NCI-H748 (cell line): ENCODE results near the gene FBRSL1.

Source experiments
- DNase-seq: peaks from one replicate; lab custom pipeline; 2025; ENCODE audit not compliant: unreplicated experiment; lab: John Stamatoyannopoulos, UW

The FBRSL1 gene

DNA sequence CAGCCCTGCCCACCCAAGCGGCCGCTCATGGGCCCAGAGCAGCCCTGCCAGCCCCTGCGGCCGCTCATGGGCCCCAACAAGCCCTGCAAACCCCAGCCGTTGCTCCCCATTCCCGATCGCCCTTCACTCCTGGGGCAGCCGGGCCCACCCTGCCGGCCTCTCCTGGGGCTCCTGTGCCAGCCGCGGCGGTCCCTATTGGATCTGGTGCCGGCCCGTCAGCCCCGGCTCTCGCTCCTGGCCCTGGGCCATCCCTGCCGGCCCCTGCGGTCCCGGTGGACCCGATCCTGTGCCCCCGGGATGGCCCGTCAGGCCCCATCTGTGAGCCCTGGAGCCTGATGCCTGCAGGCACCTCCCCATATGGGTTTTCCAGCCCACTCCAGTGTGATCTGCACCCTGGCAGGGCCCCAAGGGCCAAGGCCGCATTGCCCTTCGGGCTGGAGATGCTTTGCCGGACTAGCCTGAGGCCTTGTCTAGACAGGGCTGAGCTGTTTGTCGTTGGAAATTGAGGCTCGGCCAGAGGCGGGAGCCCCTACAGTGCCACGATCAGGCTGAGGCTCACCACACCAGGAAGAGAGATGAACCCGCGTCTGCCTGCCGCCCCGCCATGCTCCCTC lies 20.3 kb downstream of the FBRSL1 start:
- DNase-seq = no peak

DNA sequence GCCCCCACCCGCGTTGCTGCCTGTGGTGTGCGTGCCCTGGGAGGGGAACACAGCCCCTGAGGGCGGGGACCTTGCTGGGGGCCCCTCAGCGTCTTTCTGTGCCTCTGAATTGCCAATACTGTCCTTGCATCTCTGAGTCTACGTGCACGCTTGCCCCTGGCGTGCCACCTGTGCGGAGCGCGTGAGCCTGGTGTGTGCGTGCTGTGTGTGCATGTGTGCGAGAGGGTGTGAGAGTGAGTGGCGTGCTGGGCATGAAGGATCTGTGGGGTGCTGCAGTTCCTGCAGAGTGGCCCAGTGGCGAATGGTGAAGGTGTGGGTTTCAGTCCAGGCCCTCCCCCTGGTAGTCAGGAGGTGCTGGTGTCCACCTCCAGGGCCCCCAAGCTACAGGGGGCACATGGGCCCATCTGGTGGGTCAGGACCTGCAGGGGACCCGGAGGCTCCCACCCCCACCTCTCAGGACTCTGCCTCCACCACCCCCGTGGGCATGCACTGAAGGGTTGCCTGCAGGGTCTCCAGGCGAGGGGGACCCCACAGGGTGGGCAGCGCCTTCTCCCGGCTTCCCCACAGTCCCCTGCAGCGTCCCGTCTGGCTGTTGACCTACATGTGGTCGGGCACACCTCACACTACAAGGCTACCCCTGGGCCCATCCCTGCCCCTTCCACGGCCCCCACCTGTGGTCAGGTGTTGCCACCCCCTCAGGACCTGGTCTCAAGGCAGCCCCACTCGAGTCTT lies 21.0 kb downstream of the FBRSL1 start:
- DNase-seq = no peak

DNA sequence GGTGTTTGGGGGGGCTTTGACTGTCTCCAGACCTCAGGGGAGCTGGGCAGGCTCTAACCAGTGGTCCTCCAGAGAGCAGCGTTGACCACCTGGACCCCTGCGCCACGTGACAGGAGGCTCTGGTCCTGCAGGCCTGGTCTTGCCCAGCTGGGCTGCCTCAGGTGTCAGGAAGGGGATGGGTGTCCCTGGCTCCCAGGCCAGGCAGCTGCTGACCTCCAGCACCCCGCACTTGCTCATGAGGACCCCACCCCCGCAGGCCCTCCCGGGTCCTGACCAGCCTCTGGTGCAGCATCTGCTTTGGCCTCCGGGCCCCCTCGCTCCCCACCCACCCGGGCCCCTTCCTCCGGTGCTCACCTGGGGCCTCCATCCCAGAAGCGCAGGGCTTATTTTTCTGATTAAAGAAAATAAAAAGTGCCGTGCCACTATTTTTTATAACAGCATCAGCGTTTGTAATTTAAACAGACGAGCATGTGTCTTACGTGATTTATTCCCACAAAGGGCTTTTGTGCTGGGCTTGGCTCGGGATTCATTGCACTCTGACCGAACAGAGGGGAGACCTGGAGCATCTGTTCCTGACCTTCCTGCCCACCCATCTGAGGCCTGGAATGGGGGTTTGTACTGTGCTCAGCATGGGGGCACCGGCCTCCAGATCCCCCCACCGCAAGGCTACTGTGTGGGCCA lies 21.7 kb downstream of the FBRSL1 start:
- DNase-seq = no peak

DNA sequence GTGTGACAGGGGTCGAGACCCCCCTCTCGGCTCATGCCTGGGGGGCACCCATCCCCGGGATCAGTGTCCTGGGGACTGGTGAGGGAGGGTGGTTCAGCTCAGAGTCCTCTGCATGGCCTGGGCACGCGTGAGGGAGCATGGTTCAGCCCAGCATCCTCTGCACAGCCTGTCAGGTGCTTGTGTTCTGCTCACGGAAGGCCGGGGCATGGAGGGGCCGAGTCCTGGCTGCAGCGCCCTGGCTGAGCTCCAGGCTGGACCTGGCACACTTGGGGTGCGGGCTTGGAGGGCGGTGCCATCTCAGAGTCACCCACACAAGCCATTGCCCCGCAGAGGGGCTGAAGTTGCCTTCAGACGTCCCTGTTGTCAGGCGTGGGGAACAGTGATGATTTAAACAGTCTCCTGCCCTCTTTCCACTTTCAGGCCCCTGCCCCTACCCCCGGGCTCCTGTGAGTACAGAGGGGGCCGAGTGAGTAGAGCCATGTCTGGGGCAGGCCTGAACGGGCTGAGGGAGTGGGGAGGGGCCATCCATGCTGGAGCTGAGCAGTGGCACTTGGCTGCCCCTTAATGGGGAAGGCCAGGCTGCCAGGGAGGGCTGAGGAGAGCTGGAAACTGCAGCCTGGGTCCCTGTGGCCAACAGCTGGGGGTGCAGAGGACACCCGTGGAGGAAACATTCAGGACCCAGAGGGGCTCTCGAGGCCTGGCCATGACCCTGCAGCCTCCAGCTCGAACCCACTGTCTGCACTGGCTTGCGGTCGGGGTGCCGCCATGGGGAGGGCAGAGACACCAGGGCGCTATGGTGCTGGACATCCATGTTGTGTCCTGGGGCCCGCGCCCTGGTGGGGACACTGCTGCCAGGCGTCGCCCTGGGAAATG lies 22.5 kb downstream of the FBRSL1 start:
- no peak for DNase-seq

DNA sequence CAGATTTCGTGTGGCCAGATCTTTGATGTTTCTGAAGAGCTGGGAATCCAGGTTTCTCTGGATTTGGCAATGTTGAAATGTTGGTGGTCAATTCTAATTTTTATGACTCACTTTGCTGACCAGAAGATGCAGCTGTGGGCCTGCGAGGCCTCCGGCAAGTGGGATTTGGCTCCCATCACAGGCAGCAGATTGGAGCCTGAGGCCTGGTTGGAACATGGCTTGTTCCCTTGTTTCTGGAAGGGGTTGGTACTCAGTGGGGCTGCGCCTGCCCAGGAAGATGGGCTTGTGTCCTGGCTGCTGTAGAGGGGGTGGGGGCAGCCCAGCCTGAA lies 23.1 kb downstream of the FBRSL1 start:
- no peak for DNase-seq

DNA sequence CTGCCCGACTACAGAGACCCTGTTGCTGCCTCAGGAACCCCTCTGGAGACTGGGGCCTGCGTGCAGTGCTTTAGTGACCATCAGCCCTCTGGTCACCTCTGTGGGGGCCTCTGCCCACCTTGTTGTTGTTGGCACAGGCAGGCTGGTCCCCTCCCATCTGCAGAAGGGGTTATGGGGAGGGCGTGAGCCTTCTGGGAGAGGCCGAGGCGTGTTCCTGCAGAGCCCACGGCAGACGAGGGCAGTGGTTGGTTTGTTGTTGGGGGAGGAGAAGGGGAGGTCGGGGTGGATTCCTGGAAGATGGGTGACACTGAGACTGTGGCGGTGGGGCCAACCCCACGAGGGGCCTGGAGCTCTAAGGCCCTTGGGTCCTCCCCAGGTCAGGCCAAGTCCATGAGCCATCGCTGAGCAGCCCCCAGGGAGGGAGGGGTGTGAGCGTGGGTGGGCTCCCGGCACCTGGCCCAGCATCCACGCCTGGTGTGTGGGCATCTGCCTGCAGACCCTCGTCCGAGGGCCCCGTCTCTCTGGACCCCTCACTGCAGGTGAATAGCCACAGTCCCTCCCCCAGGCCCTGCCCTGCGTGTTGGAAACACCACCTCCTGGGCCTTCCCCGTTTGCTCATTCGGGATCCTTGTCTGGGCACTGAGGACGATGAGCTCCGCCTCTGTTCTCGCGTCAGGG lies 23.6 kb downstream of the FBRSL1 start:
- DNase-seq = no peak

DNA sequence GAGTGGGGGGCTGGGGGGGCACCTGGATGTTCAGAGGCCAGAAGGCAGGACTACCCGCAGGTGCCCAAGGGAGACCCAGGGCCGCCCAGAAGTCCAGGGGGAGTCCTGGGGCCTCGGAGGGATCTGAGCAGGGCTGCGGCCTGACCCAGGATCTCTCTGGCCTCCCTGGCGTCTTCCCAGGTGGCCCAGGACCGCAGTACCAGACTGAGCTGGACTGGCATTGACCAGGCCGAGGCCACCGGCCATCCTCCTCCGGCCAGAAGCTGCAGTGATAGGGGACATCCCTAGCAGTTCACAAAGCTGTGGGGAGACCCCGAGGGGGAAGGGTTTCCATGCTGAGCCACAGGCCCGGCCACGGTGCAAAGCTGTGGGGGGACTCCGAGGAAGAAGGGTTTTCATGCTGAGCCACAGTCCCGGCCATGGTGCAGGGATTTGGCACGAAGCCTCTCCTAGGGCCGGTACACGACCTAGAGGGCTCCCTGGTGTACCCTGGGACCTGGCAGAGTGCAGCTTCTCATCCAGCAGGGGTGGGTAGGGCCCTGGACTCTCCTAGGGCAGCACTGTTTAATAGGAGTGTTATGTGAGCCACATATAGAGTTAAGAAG lies 24.4 kb downstream of the FBRSL1 start:
- DNase-seq = no peak

DNA sequence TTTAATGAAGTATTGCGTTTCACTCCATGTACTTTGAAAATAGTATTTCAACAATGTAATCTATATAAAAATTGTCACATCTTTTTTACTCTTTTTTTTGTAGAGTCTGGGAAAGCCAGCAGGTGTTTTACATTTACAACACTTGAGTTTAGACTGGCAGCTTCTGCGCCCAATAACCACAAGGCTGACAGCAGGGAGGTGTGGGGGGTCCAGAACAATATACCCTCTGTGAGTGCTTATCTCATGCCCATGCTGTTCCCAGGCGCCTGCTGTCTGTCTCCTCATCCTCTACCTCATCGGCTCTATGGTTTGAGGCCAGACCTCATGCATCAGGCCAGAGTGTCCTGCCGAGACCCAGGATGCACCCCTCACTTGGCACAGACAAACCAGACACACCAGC lies 24.9 kb downstream of the FBRSL1 start:
- no peak for DNase-seq

DNA sequence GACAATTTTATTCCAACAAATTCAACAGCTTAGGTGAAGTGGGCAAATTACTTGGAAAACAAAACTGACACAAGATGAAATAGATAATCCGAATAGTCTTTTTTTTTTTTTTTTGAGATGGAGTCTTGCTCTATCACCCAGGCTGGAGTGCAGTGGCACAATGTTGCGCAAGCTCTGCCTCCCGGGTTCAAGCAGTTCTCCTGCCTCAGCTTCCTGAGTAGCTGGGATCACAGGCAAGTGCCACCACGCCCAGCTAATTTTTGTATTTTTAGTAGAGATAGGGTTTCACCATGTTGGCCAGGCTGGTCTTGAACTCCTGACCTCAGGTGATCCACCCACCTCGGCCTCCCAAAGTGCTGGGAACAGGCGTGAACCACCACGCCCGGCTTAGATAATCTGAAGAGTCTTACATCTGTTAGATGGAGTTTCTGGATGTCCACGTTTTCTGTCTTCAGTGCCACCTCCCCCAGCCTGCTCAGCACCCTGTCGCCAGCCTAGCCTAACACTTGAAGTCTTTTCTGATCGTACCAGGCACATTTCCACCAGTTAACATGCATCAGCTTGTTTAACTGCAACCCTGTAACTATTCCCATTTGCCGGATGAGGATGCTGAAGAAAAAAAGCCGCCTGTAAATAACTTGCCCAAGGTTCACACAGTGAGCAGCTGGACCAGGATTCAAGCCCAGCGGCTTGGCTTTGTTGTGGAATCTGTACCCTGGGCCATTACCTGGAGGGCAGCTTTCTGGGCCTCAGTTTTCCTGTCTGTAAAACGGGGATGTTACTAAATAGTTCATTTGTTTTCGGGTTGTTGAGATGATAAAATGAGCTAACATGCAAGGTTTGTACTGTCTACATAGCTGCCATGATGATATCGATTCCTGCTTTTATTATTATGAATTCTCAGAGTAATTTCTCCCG lies 26.4 kb downstream of the FBRSL1 start:
- no peak for DNase-seq

DNA sequence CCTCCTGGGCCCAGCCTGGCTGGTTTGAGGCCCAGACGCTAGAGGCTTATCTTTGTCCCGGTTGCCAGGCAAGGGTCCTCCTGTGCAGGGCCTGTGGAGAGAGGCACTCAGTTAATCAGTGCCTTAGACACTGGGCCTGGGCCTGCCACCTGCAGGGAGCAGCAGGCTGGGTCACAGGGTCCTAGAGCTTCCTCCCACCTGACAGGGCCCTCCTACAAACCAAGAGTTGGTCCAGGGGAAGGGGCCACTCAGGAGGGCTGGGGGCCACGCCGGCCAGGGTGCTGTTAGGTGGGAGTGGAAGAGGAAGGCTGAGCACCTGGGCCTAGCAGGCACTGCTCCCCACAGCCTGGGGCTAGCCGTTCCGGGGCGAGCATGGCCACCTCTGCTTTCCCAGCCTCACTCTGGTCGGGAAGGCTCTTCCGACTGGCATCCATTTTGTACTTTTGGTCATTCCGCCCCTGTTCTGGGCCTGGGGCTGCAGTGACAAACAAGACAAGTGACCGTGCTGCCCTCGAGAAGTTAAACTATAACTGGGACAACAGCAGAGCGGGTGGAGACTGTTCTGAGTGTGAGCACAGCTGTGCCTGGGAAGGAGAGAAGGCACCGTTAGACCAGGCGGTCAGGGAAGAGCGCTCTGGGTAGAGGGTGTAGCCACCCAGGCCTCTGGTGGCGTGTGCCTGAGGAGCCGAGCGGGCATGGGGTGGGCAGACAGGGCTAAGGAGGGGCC lies 27.2 kb downstream of the FBRSL1 start:
- no peak for DNase-seq

DNA sequence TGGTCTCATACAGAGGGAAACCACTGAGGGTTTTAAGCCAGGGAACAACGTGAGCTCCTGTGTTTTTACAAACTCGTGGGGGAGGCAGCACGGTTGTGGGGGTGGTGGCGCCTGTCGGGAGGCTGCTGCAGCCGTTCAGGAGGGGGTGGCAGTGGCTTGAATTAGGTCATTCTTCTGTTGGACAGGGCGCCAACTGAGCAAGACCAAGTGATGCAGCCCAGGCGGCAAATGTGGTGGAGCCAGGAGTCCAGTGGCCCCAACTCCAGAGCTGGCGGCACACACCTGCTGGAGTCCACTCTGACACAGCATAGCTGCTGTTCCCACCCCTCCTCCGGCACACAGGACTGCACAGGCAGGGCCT lies 27.8 kb downstream of the FBRSL1 start:
- DNase-seq = no peak

DNA sequence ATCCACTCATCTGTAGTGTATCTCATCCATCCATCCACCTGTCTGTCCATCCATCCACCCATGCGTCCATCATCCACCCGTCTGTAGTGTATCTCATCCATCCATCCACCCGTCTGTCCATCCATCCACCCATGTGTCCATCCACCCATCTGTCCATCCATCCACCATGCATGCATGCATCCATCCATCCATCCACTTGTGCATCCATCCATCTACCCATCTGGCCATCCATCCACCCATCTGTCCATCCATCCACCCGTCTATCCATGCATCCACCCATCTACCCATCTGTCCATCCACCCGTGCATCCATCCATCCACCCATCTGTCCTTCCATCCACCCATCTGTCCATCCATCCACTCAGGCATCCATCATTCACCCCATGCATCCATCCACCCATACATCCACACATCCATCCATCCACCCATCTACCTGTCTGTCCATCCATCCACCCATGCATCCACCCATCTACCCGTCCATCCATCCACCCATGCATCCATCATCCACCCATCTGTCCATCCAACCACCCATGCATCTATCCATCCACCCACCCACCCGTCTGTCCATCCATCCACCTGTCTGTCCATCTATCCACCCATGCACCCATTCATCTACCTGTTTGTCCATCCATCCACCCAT lies 28.5 kb downstream of the FBRSL1 start:
- no peak for DNase-seq

DNA sequence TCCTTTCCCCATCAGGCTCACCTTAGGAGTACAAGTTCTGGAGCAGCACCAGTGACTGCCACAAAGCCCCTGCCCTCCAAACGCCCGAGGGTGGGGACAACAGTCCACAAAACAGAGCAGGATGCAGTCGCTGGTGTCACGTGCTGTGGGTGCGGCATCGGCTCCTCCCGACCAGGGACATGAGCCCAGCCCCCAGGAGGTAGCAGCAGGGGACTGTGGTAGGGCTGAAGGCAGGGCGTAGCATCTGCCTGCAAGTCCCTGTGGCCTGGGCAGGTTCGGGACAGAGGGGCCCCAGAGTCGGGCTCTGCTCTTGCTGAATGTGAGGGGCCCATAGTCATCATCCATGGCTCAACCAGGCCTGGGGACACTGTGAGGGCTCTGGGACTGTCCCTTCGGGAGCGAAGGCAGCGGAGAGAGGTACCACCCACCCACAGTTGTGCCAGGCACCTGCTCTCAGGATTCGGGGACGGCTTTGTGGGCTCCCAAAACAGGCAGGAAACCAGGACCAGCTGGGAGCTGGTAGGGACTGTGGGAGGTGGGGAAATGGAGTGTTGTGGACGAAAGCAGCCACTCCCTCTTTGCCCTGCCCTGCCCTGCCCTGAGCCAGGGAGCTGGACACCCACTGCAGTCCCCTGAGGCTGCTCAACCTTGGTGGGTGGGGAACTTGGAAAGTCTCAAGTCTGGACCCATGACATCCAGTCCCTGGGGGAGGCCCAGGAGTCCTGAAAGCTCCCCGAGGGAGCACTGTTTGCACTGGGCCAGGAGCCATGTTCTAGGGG lies 30.7 kb downstream of the FBRSL1 start:
- DNase-seq = no peak

DNA sequence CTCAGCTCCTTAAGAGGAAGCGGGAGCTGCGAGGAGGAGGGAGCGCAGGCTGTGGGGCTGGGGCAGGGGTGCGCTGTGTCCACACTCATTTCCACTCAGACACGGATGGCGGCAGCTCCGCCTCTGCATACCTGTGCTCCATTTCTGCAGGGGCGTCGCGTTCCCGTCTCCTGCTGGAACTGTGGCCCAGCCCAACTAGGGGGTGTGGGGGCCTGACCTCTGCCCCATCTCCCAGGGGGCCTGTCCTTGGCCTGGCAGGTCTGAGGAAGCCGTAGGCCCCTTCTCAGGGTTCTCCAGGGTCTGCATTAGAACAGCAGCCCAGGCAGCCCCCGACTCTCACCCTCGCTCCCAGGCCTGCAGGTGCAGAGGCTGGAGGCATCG lies 31.2 kb downstream of the FBRSL1 start:
- DNase-seq = no peak

DNA sequence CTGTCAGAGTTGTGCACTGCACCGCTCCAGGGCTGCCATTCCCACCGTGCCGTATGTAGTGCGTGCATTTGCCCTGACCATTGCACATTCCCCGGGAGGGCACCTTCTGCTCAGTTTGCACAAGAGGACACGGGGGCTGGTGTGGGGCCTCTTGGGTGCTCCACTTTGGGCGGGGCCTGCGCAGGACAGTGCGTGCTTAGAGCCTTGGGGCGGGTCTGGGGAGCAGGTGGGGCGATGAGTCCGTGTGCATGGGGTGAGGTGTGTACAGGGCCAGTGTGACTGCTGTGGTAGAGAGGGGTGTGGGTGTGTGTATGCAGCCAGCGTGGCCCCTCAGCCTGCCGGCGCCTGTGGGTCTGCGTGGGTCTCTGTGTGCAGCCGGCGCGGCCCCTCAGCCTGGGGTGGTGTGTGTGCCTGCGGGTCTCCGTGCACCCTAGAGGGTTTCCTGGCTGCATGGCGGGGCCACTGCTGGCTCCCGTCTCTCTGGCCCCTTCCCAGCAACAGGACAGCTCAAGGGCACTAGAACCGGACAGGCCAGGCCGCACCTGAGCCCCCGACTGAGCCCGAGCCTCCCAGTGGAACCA lies 31.9 kb downstream of the FBRSL1 start:
- no peak for DNase-seq

DNA sequence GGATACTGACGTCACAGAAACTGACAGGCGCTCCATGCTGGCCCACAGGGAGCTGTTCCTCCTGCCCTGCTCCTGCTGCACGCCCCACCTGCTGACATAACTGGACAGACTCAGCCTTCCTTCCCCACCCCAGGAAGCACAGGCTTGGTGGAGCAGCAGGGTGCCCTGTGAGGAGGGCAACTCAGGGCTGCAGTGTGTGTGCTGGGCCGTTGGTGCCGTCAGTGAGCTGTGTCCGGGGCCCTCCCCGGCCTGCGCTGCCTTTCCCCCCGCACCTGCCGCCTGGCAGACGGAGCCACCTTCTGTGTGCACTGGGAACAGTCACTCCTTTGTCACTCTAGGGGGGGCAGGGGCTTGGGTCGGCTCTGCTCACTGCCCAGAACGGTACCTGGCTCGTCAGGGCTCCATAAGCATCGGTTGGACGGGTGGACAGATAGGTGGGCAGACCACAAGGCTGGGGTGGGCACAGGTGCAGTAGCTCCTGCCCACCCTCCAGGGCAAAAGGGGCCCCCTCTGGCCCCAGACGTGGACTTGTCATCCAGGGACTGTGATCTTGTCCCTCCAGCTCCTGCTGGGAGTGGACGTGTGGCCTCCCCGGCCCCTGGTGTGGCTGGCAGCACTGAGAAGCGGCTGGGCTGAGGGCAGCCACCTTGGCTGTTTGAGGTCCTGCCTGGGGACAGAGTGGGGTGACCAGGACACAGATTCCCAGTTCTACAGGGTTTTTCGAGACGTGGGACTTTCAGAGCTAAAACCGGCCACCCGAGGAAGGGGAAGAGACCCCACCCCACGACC lies 32.8 kb downstream of the FBRSL1 start:
- DNase-seq = no peak
